Heart right ventricle (tissue), 16 donors: Measurements from ENCODE around the gene BLOC1S2. TPM values are rescaled to one million over a fixed set of nuclear protein-coding genes. Genes with fewer than 3 reads are reported as not detected.

Experiments used
- ATAC-seq, 8 donors: fragments of 200-7000 bp; cut with Tn5 transposase; one replicate each; pipeline ENCODE4 v1.9.1; 2020; ENCODE audit warnings: mild to moderate bottlenecking in 8 of 8, moderate library complexity in 8 of 8, moderate number of reproducible peaks in 1 of 8
- DNase-seq, 2 donors: peaks; one replicate each; pipeline ENCODE4 v3.0.0-alpha.2; 2020
- H3K27ac ChIP-seq, 10 donors: fragments of 200-600 bp; sonication (generic) in 2 of 10; one replicate each; pipeline versions ENCODE4 v1.5.0 to v1.8.0; 2020 to 2022; ENCODE audit warnings: mild to moderate bottlenecking in 3 of 10
- H3K27me3 ChIP-seq, 7 donors: fragments of 200-600 bp; one replicate each; pipeline ENCODE4 v1.8.0; 2021 to 2022; ENCODE audit warnings: mild to moderate bottlenecking in 2 of 7
- H3K36me3 ChIP-seq, 9 donors: fragments of 200-600 bp; sonication (generic) in 1 of 9; one replicate each; pipeline versions ENCODE4 v1.5.0 to v1.8.0; 2020 to 2022; ENCODE audit warnings: mild to moderate bottlenecking in 2 of 9
- H3K4me1 ChIP-seq, 9 donors: fragments of 200-600 bp; sonication (generic) in 1 of 9; one replicate each; pipeline versions ENCODE4 v1.5.0 to v1.8.0; 2020 to 2022; ENCODE audit warnings: mild to moderate bottlenecking in 4 of 9
- H3K4me3 ChIP-seq, 10 donors: fragments of 200-600 bp; sonication (generic) in 2 of 10; one replicate each; pipeline versions ENCODE4 v1.5.0 to v1.8.0; 2020 to 2022; ENCODE audit warnings: mild to moderate bottlenecking in 7 of 10, moderate library complexity in 2 of 10
- H3K9me3 ChIP-seq, 11 donors: fragments of 200-600 bp in 10 of 11; sonication (generic) in 2 of 11; one replicate each; pipeline versions ENCODE4 v1.5.0 to v1.8.0; 2013 to 2022; ENCODE audit warnings: mild to moderate bottlenecking in 2 of 11, control low read depth in 1 of 11, moderate library complexity in 1 of 11
- WGBS, 2 donors: extraction: QIAGEN DNeasy Blood & Tissue Kit; methylation state at CpG; one replicate each; pipeline ENCODE4 v1.1.7; 2013; ENCODE audit warnings: inconsistent platforms in 1 of 2; 5-methylcytosine and 5-hydroxymethylcytosine counted together
- intact Hi-C, 10 donors: fragments of 100-400 bp; cut with DNase I; formaldehyde crosslinking; loops; one replicate each; pipeline versions ENCODE4 v1.11.1 to v1.14.2; 2022
- polyA plus RNA-seq, 2 donors: library from polyadenylated mRNA; stranded (reverse); fragments of 200-250 nt; gene quantifications; one replicate each; pipeline ENCODE4 v1.2.3, GENCODE V29; 2013
- total RNA-seq, 10 donors: library from RNA; stranded (reverse); fragmentation: NEBNext Ultra II Directional in 3 of 10; extraction: Animal tissue kit (Norgen Biotek cat#: 25700) in 3 of 10; gene quantifications; one replicate each; pipeline versions ENCODE4 v1.2.1 to v1.2.4, GENCODE V29; 2021 to 2023
- TF ChIP-seq, protein P1 (sequence below), 9 donors: fragments of 200-600 bp; sonication (generic) in 2 of 9; IDR thresholded peaks; one replicate each; pipeline versions ENCODE4 v1.5.0 to v1.8.0; 2021 to 2022; ENCODE audit warnings: antibody characterized with exemption in 9 of 9, mild to moderate bottlenecking in 5 of 9, moderate library complexity in 1 of 9
- donor health status: Arrhythmogenic right ventricular cardiomyopathy.
- donor health status: ischemic (EF 13 %, LVEDD 7.1; RV severe dilation, severe dysfunction).
- donor health status: healthy with polysubstance abuse.
- donor health status: DM: no; HTN: yes; CAD: no.
- donor health status: DM: no; HTN: no; CAD: no.
- donor health status: ischemic (EF 25% LVEDD 6.9; RV normal size, moderate dysfunction).
- donor health status: ischemic (EF 25% LVEDD 5.7; RV mildly dilated, moderate dysfunction).
- donor health status: healthy.
- donor health status: DM: yes; HTN: yes; CAD: no.
- donor health status: Ischemic cardiomyopathy.
- donor health status: ischemic (EF 35%, LVEDD 5.7; RV mildly dilated, moderate dysfunction).
- donor health status: nonischemic (EF 11% LVEDD 7.7; RV severe dilation, severe dysfunction).
- donor health status: DM: yes; HTN: yes; CAD: no.
- donor health status: PGD.
- donor health status: ischemic (EF 29% LVEDD 5.4; RV normal size, mild dysfunction).
- donor health status: nonischemic (EF 23%, LVEDD 6.1; RV moderate dilation, normal function).

The BLOC1S2 gene
- total and polyA plus RNA-seq, 12 donors, result 13.6 to 32.2 (median 19.8) TPM

- ATAC-seq (peak; percentile 33 to 83 (median 64)), DNase-seq (peak in 1 of 2 donors; percentile 26)
- WGBS, 2 donors, result 37 to 38% methylated on average over 8 of the region's 8 CpGs
- H3K4me1 ChIP-seq, result peaks cover 0 to 13% (median 7%) of the 10 kb centered on the region in 9 donors
- intact Hi-C loops, result no loop called here
- no peaks in the 10 kb centered on the region for H3K36me3 ChIP-seq
- peaks cover 0 to 69% (median 43%) of the 10 kb centered on the region in 7 donors for H3K27me3 ChIP-seq
- TF ChIP-seq, protein P1, sequence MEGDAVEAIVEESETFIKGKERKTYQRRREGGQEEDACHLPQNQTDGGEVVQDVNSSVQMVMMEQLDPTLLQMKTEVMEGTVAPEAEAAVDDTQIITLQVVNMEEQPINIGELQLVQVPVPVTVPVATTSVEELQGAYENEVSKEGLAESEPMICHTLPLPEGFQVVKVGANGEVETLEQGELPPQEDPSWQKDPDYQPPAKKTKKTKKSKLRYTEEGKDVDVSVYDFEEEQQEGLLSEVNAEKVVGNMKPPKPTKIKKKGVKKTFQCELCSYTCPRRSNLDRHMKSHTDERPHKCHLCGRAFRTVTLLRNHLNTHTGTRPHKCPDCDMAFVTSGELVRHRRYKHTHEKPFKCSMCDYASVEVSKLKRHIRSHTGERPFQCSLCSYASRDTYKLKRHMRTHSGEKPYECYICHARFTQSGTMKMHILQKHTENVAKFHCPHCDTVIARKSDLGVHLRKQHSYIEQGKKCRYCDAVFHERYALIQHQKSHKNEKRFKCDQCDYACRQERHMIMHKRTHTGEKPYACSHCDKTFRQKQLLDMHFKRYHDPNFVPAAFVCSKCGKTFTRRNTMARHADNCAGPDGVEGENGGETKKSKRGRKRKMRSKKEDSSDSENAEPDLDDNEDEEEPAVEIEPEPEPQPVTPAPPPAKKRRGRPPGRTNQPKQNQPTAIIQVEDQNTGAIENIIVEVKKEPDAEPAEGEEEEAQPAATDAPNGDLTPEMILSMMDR (IDR thresholded peaks at IDR 0.05), result no peak
- no peak overlapping the region for H3K27ac ChIP-seq
- no peaks in the 10 kb centered on the region for H3K9me3 ChIP-seq
- no peak overlapping the region for H3K4me3 ChIP-seq
These were observed 40.7 kb upstream of the BLOC1S2 start for GRCh38 chr10:100327007-100327717.

DNA sequence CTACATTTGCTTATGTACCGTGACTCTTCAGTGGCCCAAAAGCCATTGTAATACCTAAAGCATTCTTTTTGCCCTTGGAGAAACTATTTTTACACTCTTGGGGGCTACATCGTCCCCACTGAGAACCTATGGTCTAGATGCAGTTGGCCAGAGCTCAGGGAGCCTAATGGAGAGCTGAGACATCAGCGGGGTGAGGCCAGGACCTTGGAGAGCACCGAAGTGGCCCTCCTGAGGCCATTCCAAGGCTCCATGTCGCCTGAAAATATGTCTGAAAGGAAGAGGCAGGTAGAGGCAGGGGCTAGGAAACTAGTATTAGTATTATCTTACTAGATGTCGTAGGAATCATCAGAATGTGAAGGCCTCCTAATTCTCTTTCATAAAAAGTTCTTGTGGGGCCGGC, 38.7 kb upstream of the BLOC1S2 start:
- Histone ChIP-seq H3K27me3 (peaks cover 0 to 65% (median 35%) of the 10 kb centered on the region in 7 donors), H3K36me3 (no peaks in the 10 kb centered on the region), H3K4me3 (no peak overlapping the region), H3K4me1 (peaks cover 0 to 13% (median 7%) of the 10 kb centered on the region in 9 donors), H3K9me3 (no peaks in the 10 kb centered on the region), H3K27ac (no peak overlapping the region)
- intact Hi-C loops, result no loop called here
- DNase-seq (no peak), ATAC-seq (no peak)
- WGBS, 2 donors, result 48 to 50% methylated on average over 7 of the region's 7 CpGs
- TF ChIP-seq, protein P1 (IDR thresholded peaks at IDR 0.05), result no peak

DNA sequence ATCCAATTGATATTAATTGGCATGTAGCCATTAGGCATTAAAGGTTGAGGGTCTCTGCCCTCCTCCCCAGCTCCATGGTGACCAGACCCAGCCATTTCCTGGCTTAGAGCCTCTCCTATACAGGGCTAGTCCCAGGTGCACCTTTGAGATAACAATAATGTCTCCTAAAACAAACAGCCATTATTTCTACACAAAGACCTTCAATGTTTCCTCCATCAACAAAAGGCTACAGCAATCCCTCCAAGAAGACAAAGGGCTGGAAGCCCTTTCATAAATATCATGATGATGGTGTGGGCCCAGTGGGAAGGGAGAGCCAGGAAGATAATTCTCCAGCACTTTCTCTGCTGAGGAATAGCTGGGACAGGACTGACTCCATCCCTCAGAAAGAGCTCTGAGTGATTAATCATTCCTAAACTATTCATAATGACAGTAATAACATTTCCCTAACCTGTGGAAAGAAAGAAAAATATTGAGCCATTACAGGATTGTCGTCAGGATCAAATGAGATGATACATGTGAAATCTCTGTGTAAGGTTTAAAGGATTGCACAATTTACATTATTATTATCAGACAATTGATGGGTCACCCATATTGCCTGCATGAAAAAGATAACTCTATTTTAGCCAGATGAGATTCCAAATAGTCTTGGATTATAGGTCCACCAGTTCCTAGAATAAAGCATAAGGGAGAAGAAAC, 33.4 kb upstream of the BLOC1S2 start:
- Histone ChIP-seq H3K36me3 (no peaks in the 10 kb centered on the region), H3K4me1 (no peaks in the 10 kb centered on the region), H3K27me3 (peaks cover 0 to 75% (median 51%) of the 10 kb centered on the region in 7 donors), H3K9me3 (no peaks in the 10 kb centered on the region), H3K27ac (no peak overlapping the region), H3K4me3 (no peak overlapping the region)
- ATAC-seq (no peak), DNase-seq (no peak)
- TF ChIP-seq, protein P1 (IDR thresholded peaks at IDR 0.05), result no peak
- intact Hi-C loops, result no loop called here
- 79 to 84% methylated on average over 1 of the region's 1 CpG for WGBS, 2 donors

DNA sequence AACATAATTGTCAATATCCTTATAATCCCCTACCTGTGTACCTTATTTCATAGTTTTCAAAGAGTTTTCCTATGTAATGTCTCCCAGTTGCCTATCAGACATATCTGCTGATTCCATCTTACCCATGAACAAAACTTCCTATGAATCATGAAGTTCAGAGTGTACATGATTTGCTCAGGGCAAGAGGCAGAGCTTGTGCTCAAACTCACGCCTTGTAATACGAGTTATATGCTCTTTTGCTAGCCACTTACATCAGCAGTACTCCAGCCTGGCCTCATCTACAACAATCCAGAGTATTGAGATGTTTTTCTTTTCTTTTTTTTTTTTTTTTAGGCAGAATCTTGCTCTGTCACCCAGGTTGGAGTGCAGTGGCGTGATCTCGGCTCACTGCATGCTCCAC, 31.7 kb upstream of the BLOC1S2 start:
- intact Hi-C loops, result no loop called here
- TF ChIP-seq, protein P1 (IDR thresholded peaks at IDR 0.05), result no peak
- Histone ChIP-seq H3K9me3 (no peaks in the 10 kb centered on the region), H3K4me1 (no peaks in the 10 kb centered on the region), H3K27ac (no peak overlapping the region), H3K27me3 (peaks cover 0 to 78% (median 48%) of the 10 kb centered on the region in 7 donors), H3K36me3 (no peaks in the 10 kb centered on the region), H3K4me3 (no peak overlapping the region)
- ATAC-seq (no peak), DNase-seq (no peak)
- WGBS, 2 donors, result 86% methylated on average over 4 of the region's 4 CpGs
